GM19025 (cell line): ENCODE measurements around the gene KDM5A.
"Not testable (repeated sequence)": the region's sequence is repeated elsewhere in the genome, so short reads cannot be mapped to it uniquely, and the experiment has no call there.

Experiments
- ATAC-seq: cut with Tn5 transposase; IDR thresholded peaks from one replicate; pipeline ENCODE4 v1.9.1; 2021; ENCODE audit warnings: mild to moderate bottlenecking, low read depth, moderate library complexity; ENCODE audit not compliant: unreplicated experiment

The KDM5A gene

DNA sequence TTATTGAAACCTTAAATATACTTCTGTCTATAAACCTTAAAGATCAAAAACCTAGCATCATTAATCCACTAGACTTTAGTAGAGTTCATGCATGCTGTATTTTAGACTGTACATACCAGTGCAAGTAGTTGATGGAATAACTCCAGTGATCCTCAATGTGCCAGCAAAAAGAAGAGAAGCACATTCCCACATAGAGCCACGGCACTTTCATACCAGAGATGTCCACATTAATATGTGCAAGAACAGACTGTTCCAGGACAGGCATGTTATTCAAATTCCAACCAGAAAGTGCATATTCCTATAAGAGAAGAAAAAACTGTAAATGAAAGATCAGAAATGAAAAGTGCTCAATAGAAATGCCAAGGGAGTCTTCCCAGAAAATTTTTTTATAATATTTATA lies 55.0 kb downstream of the KDM5A start:
- no peak for ATAC-seq

DNA sequence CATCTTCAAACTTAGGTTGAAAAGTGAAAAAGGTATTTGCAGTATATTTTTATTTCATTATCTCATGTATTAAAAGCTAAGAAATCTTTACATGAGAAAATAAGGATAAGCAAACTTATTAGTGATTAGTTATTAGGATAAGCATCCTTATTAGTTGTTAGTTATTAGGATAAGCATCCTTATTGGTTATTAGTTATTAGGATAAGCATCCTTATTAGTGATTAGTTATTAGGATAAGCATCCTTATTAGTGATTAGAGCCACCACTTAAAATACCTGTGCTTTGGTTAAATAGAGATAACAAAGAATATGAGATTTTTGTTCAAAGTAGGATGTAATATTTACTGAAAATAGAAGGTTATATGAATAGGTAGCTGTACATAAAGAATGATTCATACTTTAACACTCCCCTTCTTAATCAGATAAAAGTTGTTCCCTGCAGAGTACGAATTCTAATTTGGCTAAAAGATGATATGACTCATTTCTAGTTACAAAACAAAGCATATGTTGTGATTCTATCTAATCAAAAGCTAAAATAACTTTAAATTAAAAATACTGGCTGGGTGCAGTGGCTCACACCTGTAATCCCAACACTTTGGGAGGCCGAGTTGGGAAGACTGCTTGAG lies 56.4 kb downstream of the KDM5A start:
- ATAC-seq, result no peak

DNA sequence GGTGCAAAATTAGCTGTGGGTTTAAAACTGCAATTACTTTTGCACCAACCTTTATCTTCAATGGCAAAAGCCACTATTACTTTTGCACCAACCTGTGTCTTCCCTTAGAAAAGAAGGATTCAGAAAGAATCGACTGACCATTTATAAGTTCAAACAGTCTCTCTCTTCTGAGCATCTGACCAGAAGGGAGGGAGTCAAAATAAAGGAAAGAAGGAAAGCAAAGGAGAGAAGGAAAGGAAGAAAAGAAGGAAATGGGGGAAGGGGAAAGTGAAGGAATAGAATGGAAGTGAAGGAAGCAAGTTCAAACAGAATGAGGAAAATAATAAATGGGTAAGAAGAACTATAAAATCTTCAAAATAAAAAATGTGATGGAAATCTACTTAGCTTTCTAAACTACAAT lies 57.8 kb downstream of the KDM5A start:
- ATAC-seq, result no peak

DNA sequence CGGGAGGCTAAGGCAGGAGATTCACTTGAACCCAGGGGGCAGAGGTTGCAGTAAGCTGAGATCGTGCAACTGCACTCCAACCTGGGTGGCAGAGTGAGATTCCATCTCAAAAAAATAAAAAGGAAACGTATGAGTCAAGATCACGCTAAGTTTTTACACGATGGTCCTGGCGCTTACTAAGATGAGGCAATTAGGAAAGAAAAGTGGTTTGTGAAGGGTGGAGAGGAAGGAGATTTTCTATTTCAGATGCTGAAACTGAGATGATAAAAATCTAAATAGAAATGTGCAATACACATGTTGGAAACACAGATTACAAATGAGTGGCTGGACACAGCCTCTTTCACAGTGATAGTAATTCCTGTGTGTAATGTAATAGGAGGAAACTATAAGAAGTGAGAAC lies 63.2 kb downstream of the KDM5A start:
- ATAC-seq, result no peak

DNA sequence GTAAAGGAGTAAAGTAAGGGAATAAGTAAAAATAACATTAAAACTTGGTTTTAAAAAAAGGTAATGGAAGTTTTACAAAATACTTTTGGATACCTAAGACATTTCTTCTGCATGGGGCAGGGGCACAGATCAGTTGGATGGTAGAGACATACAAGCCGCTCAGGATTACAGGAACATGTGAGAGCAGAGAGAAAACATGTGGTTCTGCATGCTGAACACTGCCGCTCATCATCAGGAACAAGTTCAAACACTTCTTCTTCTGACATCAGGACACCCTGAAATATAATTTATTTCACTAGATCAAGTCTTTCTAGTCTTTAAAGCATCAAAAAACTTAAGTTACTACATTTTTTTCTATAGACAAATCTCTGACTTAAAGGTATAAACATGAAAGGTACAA lies 65.6 kb downstream of the KDM5A start:
- ATAC-seq, result no peak

GRCh38 chr12:321606-322326 lies 67.4 kb downstream of the KDM5A start:
- ATAC-seq, result no peak

DNA sequence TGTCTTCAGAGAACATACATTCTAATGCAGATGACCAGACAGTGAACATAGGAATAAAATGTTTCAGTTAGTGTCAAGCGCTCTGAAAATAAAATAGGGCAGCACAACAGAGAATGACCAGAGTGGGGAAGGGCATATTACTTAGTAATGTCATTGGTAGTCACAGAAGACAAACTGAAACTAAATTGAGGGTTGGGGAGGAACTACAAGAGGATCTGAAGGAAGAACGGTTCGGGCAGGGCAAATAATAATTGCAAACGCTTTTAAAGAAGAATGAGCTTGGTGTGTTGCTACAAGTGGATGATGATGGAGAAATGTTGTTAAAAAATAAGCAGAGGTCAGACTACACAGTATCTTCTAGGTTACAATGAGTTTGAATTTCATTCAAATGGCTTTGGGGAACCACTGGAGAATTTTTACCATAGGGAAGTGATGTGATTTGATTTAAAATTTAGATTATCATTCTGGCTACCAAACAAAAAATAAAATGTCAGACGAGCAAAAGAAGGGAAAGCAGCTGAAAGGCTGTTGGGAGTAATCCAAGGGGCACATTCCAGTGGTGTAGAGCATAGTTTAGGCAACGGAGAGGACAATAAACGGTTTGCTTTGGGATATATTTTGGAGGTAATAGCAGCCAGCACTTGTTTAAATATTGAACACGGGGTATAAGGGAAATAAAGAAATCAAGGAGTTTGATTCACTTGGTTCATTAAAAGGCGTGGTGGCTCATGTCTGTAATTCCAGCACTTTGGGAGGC lies 70.2 kb downstream of the KDM5A start:
- ATAC-seq, result no peak

- ATAC-seq, result no peak
Measured at GRCh38 chr12:308511-308910, 80.6 kb downstream of the KDM5A start.

- ATAC-seq, result no peak
Measured at GRCh38 chr12:307406-307805, 81.7 kb downstream of the KDM5A start.

- ATAC-seq, result no peak
Measured at GRCh38 chr12:304805-305204, 84.3 kb downstream of the KDM5A start.

DNA sequence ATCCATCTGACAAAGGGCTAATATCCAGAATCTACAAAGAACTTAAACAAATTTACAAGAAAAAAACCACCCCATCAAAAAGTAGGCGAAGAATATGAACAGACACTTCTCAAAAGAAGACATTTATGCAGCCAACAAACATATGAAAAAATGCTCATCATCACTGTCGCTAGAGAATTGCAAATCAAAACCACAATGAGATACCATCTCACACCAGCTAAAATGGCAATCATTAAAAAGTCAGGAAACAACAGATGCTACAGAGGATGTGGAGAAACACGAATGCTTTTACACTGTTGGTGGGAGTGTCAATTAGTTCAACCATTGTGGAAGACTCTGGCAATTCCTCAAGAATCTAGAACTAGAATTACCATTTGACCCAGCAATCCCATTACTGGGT lies 86.4 kb downstream of the KDM5A start:
- not testable (repeated sequence) for ATAC-seq

DNA sequence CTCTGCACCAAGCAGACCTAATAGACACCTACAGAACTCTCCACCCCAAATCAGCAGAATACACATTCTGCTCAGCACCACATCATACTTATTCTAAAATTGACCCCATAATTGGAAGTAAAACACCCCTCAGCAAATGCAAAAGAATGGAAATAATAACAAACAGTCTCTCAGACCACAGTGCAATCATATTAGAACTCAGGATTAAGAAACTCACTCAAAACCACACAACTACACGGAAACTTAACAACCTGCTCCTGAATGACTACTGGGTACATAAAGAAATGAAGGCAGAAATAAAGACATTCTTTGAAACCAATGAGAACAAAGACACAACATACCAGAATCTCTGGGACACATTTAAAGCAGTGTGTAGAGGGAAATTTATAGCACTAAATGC lies 89.0 kb downstream of the KDM5A start:
- ATAC-seq, result not testable (repeated sequence)

DNA sequence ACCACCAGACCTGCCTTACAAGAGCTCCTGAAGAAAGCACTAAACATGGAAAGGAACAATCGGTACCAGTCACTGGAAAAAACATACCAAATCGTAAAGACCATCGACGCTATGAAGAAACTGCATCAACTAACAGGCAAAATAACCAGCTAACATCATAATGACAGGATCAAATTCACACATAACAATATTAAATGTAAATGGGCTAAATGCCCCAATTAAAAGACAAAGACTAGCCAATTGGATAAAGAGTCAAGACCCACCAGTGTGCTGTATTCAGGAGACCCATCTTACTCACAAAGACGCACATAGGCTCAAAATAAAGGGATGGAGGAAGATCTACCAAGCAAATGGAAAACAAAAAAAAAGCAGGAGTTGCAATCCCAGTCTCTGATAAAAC lies 89.6 kb downstream of the KDM5A start:
- ATAC-seq, result not testable (repeated sequence)

GRCh38 chr12:298059-298458 lies 91.1 kb downstream of the KDM5A start:
- not testable (repeated sequence) for ATAC-seq

DNA sequence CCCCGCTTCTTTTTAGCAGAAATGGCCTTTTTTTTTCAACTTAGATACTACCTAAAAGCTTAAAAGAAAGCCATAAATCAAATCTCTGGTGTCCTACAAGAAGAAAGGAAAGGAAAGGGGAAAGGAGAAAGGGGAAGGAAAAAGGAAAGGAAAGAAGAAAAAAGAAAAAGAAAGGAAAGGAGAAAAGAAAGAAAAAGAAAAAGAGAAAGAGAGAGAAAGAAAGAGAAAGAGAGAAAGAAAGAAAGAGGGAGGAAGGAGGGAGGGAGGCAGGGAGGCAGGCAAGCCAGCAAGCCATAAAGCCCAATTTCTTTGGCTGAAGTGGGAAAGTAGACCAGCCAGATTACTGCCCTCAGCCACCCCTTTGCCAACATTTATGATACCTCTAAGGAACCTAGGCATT lies 94.0 kb downstream of the KDM5A start:
- no peak for ATAC-seq

DNA sequence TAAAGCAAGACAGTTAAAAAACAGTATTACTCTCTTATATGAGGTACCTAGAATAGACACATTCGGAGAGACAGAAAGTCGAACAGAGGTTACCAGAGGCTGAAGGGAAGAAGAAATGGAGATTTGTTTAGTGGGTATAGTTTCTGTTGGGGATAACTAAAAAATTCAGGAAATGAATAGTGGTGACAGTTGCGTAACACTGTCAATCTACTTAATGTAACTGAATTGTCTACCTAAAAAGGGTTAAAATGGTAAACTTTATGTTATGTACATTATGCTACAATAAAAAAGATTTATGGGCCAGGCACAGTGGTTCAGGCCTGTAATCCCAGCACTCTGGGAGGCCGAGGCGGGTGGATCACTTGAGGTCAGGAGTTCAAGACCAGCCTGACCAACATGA lies 95.9 kb downstream of the KDM5A start:
- no peak for ATAC-seq

GRCh38 chr12:292186-292585 lies 96.9 kb downstream of the KDM5A start:
- no peak for ATAC-seq

- no peak for ATAC-seq
Measured at GRCh38 chr12:291153-291723, 97.9 kb downstream of the KDM5A start.

DNA sequence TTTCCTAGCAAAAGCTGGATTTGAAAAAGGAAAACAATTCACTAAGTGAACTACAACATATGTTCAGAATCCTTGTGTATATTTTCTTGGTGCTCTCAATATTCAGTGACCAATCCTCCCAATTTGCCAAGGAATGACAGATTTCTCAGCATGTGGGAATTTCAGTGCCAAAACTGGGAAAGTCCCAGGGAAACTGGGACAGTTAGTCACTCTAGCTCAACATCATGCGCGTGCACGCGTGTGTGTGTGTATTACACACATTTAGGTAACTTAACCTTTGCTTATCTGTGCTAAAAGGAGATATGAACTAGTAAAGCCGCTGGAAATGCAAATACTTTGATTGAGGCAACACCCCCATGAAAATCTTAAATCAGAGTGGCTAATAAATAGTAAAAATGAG lies 100.4 kb downstream of the KDM5A start:
- no peak for ATAC-seq

DNA sequence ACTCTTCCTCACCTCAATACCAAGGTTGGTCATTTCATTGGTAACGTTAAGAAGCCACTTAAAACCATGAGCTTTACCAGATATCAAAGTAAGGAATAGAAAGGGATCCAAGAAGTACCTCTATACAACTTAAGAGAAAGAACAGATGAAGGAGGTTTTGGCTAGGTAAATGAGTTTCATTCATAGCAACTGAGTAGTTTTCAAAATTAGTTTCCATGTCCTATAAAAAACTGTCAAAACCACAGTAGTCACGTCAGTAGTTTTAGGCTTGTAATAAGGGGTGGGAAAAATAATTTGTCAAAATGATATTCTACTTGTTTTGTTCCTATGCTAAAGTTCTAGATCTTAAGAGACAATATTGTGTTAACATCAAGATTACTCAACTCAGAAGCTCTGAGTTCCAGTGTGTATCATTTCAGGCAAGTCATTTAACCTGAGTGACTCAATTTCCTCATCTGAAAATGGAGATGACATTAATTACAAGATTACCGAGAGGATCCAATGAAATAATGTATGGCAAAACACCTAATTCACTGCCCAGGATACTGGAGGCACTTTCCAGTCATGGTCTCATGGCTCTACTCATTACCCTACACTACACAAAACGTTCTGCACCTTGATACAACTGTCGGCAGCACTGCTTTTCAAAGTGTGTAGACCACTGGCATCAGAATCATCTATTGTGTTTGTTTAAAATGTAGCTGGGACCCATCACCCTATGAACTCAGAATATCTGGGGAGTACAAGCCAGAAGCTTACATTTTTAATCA lies 102.4 kb downstream of the KDM5A start:
- ATAC-seq, result no peak

- no peak for ATAC-seq
Measured at GRCh38 chr12:278046-278445, 111.1 kb downstream of the KDM5A start.
